Osteocyte (in vitro differentiated cells): ENCODE data around the gene SIAH3. TPM values are rescaled to one million over a fixed set of nuclear protein-coding genes. Genes with fewer than 3 reads are reported as not detected.
A peak's percentile ranks its signal among the peaks of the same experiment; 100 is the strongest.

Experiments
- DNase-seq: peaks from one replicate; pipeline ENCODE4 v3.0.0; 2021; ENCODE audit warnings: mixed read lengths; ENCODE audit not compliant: unreplicated experiment; ENCODE audit errors: extremely low spot score
- H3K27ac Mint-ChIP-seq: one replicate; pipeline ENCODE4 v1.8.0; 2021; ENCODE audit warnings: mild to moderate bottlenecking, mixed read lengths; ENCODE audit not compliant: unreplicated experiment
- H3K27me3 Mint-ChIP-seq: one replicate; pipeline ENCODE4 v1.8.0; 2021; ENCODE audit warnings: mixed read lengths; ENCODE audit not compliant: unreplicated experiment
- H3K36me3 Mint-ChIP-seq: one replicate; pipeline ENCODE4 v1.8.0; 2021; ENCODE audit warnings: mixed read lengths; ENCODE audit not compliant: unreplicated experiment
- H3K4me1 Mint-ChIP-seq: one replicate; pipeline ENCODE4 v1.8.0; 2021; ENCODE audit warnings: mixed read lengths; ENCODE audit not compliant: unreplicated experiment
- H3K4me3 Mint-ChIP-seq: one replicate; pipeline ENCODE4 v1.8.0; 2021; ENCODE audit warnings: mild to moderate bottlenecking, moderate library complexity, mixed read lengths; ENCODE audit not compliant: unreplicated experiment
- H3K9me3 Mint-ChIP-seq: one replicate; pipeline ENCODE4 v1.8.0; 2021; ENCODE audit warnings: mixed read lengths; ENCODE audit not compliant: unreplicated experiment
- CTCF ChIP-seq: fragments of 200-600 bp; sonication (generic); IDR thresholded peaks from 2 replicates; pipeline ENCODE4 v1.5.0; 2021; ENCODE audit warnings: antibody characterized with exemption, mild to moderate bottlenecking, moderate library complexity
- total RNA-seq: library from RNA; stranded (reverse); gene quantifications from 2 replicates; pipeline ENCODE4 v1.2.1, GENCODE V29; 2021

Gene SIAH3
- total RNA-seq, 1 donor from 2014 or later: not detected

- no peak overlapping the region for H3K4me3 Mint-ChIP-seq
- no peak for TF ChIP-seq CTCF
- DNase-seq: no peak
- peaks cover 6% of the 10 kb centered on the region for H3K9me3 Mint-ChIP-seq
- peaks cover 50% of the 10 kb centered on the region for H3K27me3 Mint-ChIP-seq
- H3K4me1 Mint-ChIP-seq: peaks cover 14% of the 10 kb centered on the region
- no peaks in the 10 kb centered on the region for H3K36me3 Mint-ChIP-seq
- no peak overlapping the region for H3K27ac Mint-ChIP-seq
Observed at GRCh38 chr13:45852494-45852893, 941 bp upstream of the SIAH3 start.

- Mint-ChIP-seq H3K4me3 (no peak overlapping the region), H3K4me1 (peaks cover 14% of the 10 kb centered on the region), H3K27me3 (peaks cover 50% of the 10 kb centered on the region), H3K36me3 (no peaks in the 10 kb centered on the region), H3K9me3 (peaks cover 6% of the 10 kb centered on the region), H3K27ac (no peak overlapping the region)
- DNase-seq: no peak
- no peak for TF ChIP-seq CTCF
Observed at GRCh38 chr13:45851956-45852355, 403 bp upstream of the SIAH3 start.

GRCh38 chr13:45850027-45850613, 1.4 kb downstream of the SIAH3 start:
- TF ChIP-seq CTCF: no peak
- Mint-ChIP-seq H3K27me3 (peaks cover 56% of the 10 kb centered on the region), H3K9me3 (peaks cover 6% of the 10 kb centered on the region), H3K27ac (no peak overlapping the region), H3K36me3 (no peaks in the 10 kb centered on the region), H3K4me1 (peaks cover 14% of the 10 kb centered on the region), H3K4me3 (peak overlapping the region; percentile 53)
- no peak for DNase-seq

- no peak overlapping the region for H3K27ac Mint-ChIP-seq
- H3K4me1 Mint-ChIP-seq: peaks cover 14% of the 10 kb centered on the region
- no peak overlapping the region for H3K4me3 Mint-ChIP-seq
- peaks cover 4% of the 10 kb centered on the region for H3K9me3 Mint-ChIP-seq
- no peaks in the 10 kb centered on the region for H3K36me3 Mint-ChIP-seq
- H3K27me3 Mint-ChIP-seq: peaks cover 60% of the 10 kb centered on the region
- no peak for TF ChIP-seq CTCF
- no peak for DNase-seq
Observed at GRCh38 chr13:45849408-45849807, 2.1 kb downstream of the SIAH3 start.

GRCh38 chr13:45847554-45848224, 3.9 kb downstream of the SIAH3 start:
- H3K4me1 Mint-ChIP-seq: peaks cover 14% of the 10 kb centered on the region
- H3K27me3 Mint-ChIP-seq: peaks cover 59% of the 10 kb centered on the region
- H3K27ac Mint-ChIP-seq: no peak overlapping the region
- no peaks in the 10 kb centered on the region for H3K9me3 Mint-ChIP-seq
- no peak overlapping the region for H3K4me3 Mint-ChIP-seq
- no peak for TF ChIP-seq CTCF
- no peaks in the 10 kb centered on the region for H3K36me3 Mint-ChIP-seq
- no peak for DNase-seq
